IMR-90 (cell line): ENCODE results near the gene COL4A2.

Experiments
- CTCF ChIP-seq: conservative IDR thresholded peaks from 2 replicates; pipeline ENCODE4 v1.5.1; 2012; ENCODE audit warnings: mild to moderate bottlenecking, low read depth, low read length, improper control_type of control experiment
- ELK1 ChIP-seq: fragments of 150-350 bp; IDR thresholded peaks from 2 replicates; pipeline ENCODE4 v1.6.1; 2016; ENCODE audit warnings: low read depth, mild to moderate bottlenecking, low read length, moderate library complexity, borderline replicate concordance
- FOS ChIP-seq: fragments of 150-350 bp; IDR thresholded peaks from 2 replicates; pipeline ENCODE4 v1.6.1; 2016; ENCODE audit warnings: low read depth, low read length
- MAFK ChIP-seq: IDR thresholded peaks from 2 replicates; pipeline ENCODE4 v1.6.1; 2012; ENCODE audit warnings: low read depth, low read length, improper control_type of control experiment
- POLR2A ChIP-seq: IDR thresholded peaks from 2 replicates; pipeline ENCODE4 v1.6.1; 2012; ENCODE audit warnings: mild to moderate bottlenecking, low read depth, low read length
- RFX5 ChIP-seq: IDR thresholded peaks from 2 replicates; pipeline ENCODE4 v1.8.0; 2012; ENCODE audit warnings: low read depth, mild to moderate bottlenecking, low read length, moderate library complexity
- USF2 ChIP-seq: fragments of 150-350 bp; IDR thresholded peaks from 2 replicates; pipeline ENCODE4 v1.6.1; 2017; ENCODE audit warnings: mild to moderate bottlenecking, antibody characterized with exemption, low read length, low read depth

- no peak for TF ChIP-seq POLR2A
- TF ChIP-seq CTCF: no peak
- no peak for TF ChIP-seq RFX5
- TF ChIP-seq FOS: no peak
- TF ChIP-seq USF2: no peak
- TF ChIP-seq MAFK: no peak
- no peak for TF ChIP-seq ELK1
Observed at GRCh38 chr13:110477706-110478245, 170.7 kb downstream of the COL4A2 start.
